GM12872 (cell line): Measurements from ENCODE around the gene GOLGA1.

Experiments used
- CTCF ChIP-seq: IDR thresholded peaks from 3 replicates; pipeline ENCODE4 v1.5.1; 2011; ENCODE audit warnings: low read depth, mild to moderate bottlenecking, low read length, moderate library complexity; ENCODE audit not compliant: insufficient read depth

The GOLGA1 gene

GRCh38 chr9:124879226-124879625 is 61.7 kb downstream of the GOLGA1 start:
- TF ChIP-seq CTCF: no peak

GRCh38 chr9:124878518-124878917 is 62.4 kb downstream of the GOLGA1 start:
- TF ChIP-seq CTCF: no peak

- no peak for TF ChIP-seq CTCF
Measured at GRCh38 chr9:124878021-124878420, 62.9 kb downstream of the GOLGA1 start.

GRCh38 chr9:124877021-124877782 is 63.7 kb downstream of the GOLGA1 start:
- no peak for TF ChIP-seq CTCF

- no peak for TF ChIP-seq CTCF
Measured at GRCh38 chr9:124875501-124875900, 65.4 kb downstream of the GOLGA1 start.

GRCh38 chr9:124873664-124874063 is 67.2 kb downstream of the GOLGA1 start:
- no peak for TF ChIP-seq CTCF

- TF ChIP-seq CTCF: no peak
Measured at GRCh38 chr9:124871156-124871561, 69.7 kb downstream of the GOLGA1 start.

GRCh38 chr9:124870723-124871122 is 70.2 kb downstream of the GOLGA1 start:
- TF ChIP-seq CTCF: no peak
